NCI-H146 (cell line): Measurements from ENCODE around the gene VAPB.
"Not testable (repeated sequence)": the region's sequence is repeated elsewhere in the genome, so short reads cannot be mapped to it uniquely, and the experiment has no call there.

Experiments used
- DNase-seq: peaks from one replicate; lab custom pipeline; 2025; lab: John Stamatoyannopoulos, UW

VAPB gene, protein sequence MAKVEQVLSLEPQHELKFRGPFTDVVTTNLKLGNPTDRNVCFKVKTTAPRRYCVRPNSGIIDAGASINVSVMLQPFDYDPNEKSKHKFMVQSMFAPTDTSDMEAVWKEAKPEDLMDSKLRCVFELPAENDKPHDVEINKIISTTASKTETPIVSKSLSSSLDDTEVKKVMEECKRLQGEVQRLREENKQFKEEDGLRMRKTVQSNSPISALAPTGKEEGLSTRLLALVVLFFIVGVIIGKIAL

DNA sequence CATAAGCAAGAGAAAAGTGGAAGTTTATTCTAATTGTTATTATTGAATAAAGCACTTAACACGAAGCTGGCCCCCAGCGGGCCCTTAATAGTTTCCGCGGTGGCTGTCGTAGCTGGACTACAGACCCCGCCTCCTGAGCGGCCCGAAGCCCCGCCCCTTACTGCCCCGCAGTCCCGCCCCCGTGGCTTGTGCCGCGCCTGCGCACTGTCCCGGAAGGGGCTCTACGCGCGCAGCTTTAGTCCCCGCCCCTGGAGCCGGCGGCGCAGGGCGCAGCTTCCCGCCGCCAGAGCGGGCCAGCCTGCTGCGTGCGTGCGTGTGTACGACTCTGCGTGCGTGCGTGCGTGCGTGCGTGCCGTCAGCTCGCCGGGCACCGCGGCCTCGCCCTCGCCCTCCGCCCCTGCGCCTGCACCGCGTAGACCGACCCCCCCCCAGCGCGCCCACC lies at the start of gene VAPB:
Gene VAPB (plus strand): TSS at position 348 of the 442 bp plus-strand sequence. CDS start 231 bp downstream, outside the sequence.
- peak; percentile 96 for DNase-seq

DNA sequence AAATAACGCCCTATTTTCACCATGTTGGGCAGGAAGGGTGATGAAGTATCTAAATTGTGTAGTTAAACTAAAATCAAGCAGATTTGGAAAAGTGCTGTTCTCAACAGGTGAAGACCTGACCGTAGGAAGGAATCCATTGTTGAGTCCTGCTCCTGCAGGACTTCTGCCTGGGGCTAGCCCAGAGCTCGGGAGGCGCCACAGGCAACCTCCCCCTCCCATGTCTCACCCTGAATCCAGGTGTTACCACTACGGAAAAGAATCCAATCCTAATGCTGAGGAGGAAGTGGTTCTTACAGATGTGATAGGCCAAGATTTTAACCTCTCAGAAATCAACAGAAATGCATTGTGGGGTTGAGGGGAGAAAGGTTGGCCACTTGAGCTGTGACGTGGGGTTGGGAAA lies 49.3 kb upstream of the VAPB start:
- no peak for DNase-seq

GRCh38 chr20:58340151-58340550 lies 48.9 kb upstream of the VAPB start:
- DNase-seq, result no peak

- DNase-seq, result no peak
Observed at GRCh38 chr20:58340853-58341252, 48.2 kb upstream of the VAPB start.

- DNase-seq, result no peak
Observed at GRCh38 chr20:58342104-58342945, 46.7 kb upstream of the VAPB start.

GRCh38 chr20:58344741-58345140 lies 44.3 kb upstream of the VAPB start:
- no peak for DNase-seq

DNA sequence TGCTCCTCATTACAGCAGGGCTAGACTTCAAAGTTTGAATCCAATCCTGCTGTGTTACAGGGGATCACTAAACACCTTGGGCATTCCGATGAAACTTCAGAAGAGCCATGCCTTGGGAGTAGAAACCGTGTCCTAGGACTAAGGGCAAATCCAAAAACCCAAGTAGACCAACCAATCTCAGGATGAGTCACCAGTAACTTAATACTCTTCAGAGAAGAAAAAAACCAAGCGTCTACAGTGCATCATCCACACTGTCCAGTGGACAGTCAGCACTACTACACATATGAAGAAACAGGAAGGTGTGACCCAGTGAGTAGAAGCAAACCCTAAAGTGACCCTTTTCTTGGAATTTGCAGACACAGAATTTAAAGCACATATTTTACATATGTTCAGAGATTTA lies 39.5 kb upstream of the VAPB start:
- no peak for DNase-seq

GRCh38 chr20:58352468-58352867 lies 36.6 kb upstream of the VAPB start:
- no peak for DNase-seq

- DNase-seq, result no peak
Observed at GRCh38 chr20:58359441-58359840, 29.6 kb upstream of the VAPB start.

DNA sequence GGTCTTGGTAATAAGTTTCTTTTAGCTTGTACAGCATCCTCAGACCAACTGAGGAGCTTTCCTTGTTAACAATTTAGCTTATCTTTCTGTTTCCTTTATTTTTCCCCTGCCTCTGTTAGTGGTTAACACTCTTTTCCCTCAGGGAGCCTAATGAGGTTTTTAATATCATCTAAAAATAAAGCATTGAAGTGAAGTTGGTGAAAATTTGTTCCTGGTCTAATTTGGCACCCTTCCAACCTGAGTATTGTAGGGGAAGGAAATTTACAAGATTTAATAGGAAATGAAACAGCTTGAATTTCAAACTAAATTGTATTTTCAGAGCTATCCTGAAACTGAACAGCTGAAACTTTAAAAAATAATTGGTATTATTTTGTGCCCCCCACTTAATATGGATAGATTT lies 28.1 kb upstream of the VAPB start:
- no peak for DNase-seq

DNA sequence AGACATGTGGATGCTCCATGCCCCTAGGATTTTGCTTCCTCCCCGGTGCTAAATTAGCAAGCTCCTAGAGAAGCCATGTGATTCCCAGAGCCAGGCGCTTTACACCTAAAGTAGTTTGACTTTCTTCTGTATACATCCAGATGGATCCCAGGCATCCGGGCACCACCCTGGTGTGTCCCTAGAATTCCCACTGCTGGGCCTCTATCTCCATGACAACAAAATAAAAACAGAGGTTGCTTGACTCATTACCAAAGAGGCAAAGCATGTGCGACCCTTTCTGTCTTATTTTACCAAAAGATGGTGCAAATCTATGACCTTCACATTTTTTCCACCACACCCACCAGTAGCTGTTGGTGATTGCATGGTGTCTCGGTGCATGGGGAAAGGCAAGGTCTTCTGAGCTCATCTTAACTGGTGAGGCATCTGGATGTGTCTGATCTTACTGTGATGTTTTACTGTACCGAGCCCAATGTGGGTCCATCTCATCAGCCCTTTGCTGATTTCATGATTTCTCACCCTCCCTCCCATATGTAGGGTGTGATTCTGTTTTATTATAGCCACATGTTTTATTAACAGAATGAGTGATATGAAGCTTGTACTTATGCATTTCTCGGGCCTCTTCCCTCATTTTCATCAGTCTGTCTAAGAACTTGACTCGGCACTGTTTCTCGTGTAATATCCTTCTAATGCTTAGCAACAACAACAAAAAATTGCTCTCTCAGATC lies 27.4 kb upstream of the VAPB start:
- no peak for DNase-seq

DNA sequence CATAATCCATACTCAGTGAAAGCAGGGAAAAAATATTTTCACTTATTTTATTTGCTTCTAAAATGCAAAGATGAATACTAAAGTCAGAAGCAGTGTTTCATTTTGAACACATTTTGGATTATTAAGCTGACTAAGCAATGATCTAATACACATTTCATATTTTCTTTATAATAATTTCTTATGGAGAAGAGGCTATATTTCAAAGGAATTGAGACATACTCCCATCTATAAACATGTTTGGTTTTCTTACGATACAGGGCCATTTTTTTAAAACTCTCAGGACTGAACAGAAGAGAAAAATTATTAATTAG lies 26.9 kb upstream of the VAPB start:
- no peak for DNase-seq

- no peak for DNase-seq
Observed at GRCh38 chr20:58362970-58363369, 26.1 kb upstream of the VAPB start.

- no peak for DNase-seq
Observed at GRCh38 chr20:58366866-58367265, 22.2 kb upstream of the VAPB start.

DNA sequence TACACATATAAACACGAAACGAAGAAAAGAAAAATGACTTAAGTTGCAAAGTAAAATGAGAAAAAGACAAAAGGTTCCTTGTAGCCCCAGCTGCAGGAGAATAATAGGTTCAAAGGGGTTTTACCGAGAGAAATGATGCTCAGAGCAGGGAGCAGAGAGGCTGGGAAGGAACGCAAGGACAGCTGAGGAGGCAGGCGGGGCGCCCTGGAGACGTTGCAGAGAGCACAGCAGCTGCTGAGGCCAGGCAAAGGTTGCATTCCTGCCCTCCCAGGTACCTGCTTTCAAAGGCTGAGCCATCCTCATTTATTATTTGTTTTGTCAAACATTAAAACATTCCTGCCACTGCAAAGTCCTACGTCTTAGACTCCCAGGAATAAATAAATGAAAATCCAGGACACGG lies 16.2 kb upstream of the VAPB start:
- no peak for DNase-seq

DNA sequence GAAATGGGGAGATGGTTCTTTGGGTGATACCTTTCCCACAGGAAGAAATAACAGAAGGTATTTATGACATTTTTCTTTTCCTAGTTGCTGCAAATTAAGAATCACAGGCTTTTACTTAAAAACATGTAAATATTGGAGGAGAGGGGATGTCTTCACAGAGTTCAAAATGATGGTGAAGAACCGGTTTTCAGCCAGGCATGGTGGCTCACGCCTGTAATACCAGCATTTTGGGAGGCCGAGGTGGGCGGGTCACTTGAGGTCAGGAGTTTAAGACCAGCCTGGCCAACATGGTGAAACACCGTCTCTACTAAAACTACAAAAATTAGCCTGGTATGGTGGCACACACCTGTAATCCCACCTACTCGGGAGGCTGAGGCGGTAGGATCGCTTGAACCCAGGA lies 15.7 kb upstream of the VAPB start:
- not testable (repeated sequence) for DNase-seq

- no peak for DNase-seq
Observed at GRCh38 chr20:58374027-58374850, 14.8 kb upstream of the VAPB start.

DNA sequence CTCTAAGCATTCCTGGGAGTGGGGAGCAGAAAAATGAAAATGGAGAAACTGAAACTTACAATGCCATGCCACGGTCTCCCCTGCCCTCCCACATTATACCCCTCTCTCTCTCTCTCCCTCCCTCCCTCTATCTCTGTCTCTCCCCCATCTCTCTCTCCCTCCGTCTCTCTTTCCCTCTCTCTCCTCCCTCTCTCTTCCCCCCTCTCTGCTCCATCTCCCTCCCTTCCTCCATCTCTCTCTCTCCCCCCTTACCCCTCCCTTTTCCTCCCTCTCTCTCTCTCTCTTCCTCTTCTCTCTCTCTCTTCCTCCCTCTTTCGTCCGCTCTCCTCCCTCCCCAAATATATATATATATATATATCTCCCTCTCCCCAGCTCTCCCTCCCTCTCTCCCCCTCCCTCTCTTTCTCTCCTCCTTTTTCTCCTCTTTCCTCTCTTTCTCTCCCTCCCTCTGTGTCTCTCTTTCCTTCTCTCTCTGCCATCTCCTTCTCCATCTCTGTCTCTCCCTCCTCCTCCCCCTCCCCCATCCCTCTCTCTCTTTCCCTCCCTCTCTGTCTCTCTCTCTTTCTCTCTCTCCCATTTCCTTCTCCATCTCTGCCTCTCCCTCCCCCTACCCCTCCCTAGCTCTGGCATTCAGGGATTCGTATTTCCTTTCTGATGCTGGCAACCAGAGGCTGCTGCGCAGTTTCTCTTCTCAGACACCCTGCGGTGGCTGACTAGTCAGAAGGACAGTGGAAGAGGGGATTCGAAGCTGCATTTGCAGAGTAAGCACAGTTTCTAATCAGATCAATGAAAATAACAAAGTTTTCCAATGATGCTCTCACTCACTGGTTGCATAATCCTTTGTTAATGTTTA lies 13.9 kb upstream of the VAPB start:
- DNase-seq, result peak; percentile 29

DNA sequence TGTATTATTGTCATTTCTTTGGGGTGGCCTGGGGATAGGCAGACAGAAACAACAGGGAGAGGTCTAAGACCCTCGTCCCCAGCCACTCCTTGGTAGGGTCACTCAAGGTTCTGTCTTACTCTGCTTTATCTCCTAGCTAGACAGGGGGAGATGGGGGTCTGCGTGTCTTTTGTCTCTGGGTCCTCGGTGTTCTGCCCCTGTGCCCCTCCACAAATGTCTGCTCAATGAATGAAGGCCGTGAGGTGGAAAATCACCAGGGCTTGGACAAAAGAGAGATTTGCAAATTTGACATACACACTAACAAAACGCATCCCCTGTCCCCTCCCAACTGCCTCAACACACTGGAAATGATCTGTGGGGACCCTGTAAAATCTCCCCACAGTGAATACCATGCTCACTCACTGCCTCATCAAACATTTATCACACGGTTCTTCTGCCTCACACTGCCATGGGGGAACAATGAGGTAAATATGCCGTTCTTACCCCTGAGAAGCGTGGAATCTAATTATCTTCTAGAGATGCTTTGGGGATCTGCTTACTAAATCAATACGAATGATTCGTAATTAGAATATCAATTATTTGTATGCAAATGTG lies 13.2 kb upstream of the VAPB start:
- no peak for DNase-seq

DNA sequence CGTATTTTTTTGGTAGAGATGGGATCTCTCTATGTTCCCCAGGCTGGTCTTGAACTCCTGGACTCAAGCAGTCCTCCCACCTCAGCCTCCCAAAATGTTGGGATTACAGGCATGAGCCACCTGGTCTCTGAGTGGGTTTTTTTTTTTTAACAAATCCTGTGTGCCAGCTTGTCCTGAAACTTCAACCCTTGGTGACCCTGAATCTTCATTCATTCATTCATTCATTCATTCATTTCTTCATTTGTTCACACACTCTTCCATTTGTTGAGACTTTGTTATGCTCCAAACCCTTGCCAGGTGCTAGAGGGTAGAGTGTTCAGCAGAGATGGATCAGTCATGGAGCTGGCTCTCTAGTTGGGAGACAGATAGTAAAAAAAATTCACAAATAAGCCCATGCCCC lies 12.0 kb upstream of the VAPB start:
- DNase-seq, result no peak
